ENCODE measurements around the gene NFIA. TPM values are rescaled to one million over a fixed set of nuclear protein-coding genes. Genes with fewer than 3 reads are reported as not detected.

The NFIA gene
- total RNA-seq, 4 donors from 2014 or later: 134 to 183 (median 148) TPM

GRCh38 chr1:61254634-61255357 is 172.4 kb downstream of the NFIA start:
- H3K27ac ChIP-seq (replicated peaks in 1 of 4): peak overlapping the region; percentile 74 to 82 (median 76)
- intact Hi-C loops (cut with DNase I): loop anchor here (5.0 to 10.0 kb wide), 2 partner anchors 68 to 200 kb away; no protein-coding TSS in a partner anchor
- peaks cover 65 to 95% (median 91%) of the 10 kb centered on the region in 4 donors for H3K4me1 ChIP-seq
- peak overlapping the region; percentile 31 to 55 (median 42) for H3K4me3 ChIP-seq
- DNase-seq (ENCODE audit: extremely low spot score): no peak
- no peaks in the 10 kb centered on the region for H3K9me3 ChIP-seq
- H3K36me3 ChIP-seq: no peaks in the 10 kb centered on the region
- TF ChIP-seq POLR2AphosphoS5 (IDR thresholded peaks at IDR 0.05): peak in 1 of 2 donors; percentile 17
- no peak for TF ChIP-seq POLR2A (IDR thresholded peaks at IDR 0.05; ENCODE audit: low read depth)
- H3K27me3 ChIP-seq: no peaks in the 10 kb centered on the region
- WGBS: 10% methylated on average over 6 of the region's 6 CpGs

- DNase-seq (ENCODE audit: extremely low spot score): no peak
- no peak for TF ChIP-seq POLR2A (IDR thresholded peaks at IDR 0.05; ENCODE audit: low read depth)
- TF ChIP-seq POLR2AphosphoS5 (IDR thresholded peaks at IDR 0.05): no peak
- no peak for TF ChIP-seq CTCF (IDR thresholded peaks at IDR 0.05)
- TF ChIP-seq EP300 (IDR thresholded peaks at IDR 0.05): no peak
- H3K36me3 ChIP-seq: no peaks in the 10 kb centered on the region
- H3K9me3 ChIP-seq: no peaks in the 10 kb centered on the region
- WGBS: 14% methylated on average over 3 of the region's 3 CpGs
- peak overlapping the region; percentile 74 to 82 (median 76) for H3K27ac ChIP-seq (replicated peaks in 1 of 4)
- intact Hi-C loops (cut with DNase I): loop anchor here (10.0 kb wide), 1 partner anchor 201 kb away; no protein-coding TSS in a partner anchor
- no peaks in the 10 kb centered on the region for H3K27me3 ChIP-seq
- H3K4me3 ChIP-seq: peak overlapping the region; percentile 31 to 55 (median 42)
- H3K4me1 ChIP-seq: peaks cover 66 to 93% (median 89%) of the 10 kb centered on the region in 4 donors
Measured at GRCh38 chr1:61255358-61255703, 173.0 kb downstream of the NFIA start.

- no peak overlapping the region for H3K4me3 ChIP-seq
- DNase-seq (ENCODE audit: extremely low spot score): no peak
- no peaks in the 10 kb centered on the region for H3K27me3 ChIP-seq
- H3K27ac ChIP-seq (replicated peaks in 1 of 4): peak overlapping the region; percentile 16 to 48 (median 34)
- TF ChIP-seq EP300 (IDR thresholded peaks at IDR 0.05) (no peak), POLR2A (IDR thresholded peaks at IDR 0.05; ENCODE audit: low read depth) (no peak), CTCF (IDR thresholded peaks at IDR 0.05) (no peak), POLR2AphosphoS5 (IDR thresholded peaks at IDR 0.05) (peak in 1 of 2 donors; percentile 25)
- H3K9me3 ChIP-seq: no peaks in the 10 kb centered on the region
- intact Hi-C loops (cut with DNase I): loop anchor here (10.0 kb wide), 1 partner anchor 205 kb away; no protein-coding TSS in a partner anchor
- 56% methylated on average over 9 of the region's 9 CpGs for WGBS
- no peaks in the 10 kb centered on the region for H3K36me3 ChIP-seq
- peaks cover 39 to 84% (median 81%) of the 10 kb centered on the region in 4 donors for H3K4me1 ChIP-seq
Measured at GRCh38 chr1:61259379-61260148, 177.2 kb downstream of the NFIA start.

- 94% methylated on average over 7 of the region's 7 CpGs for WGBS
- H3K4me3 ChIP-seq: no peak overlapping the region
- H3K27ac ChIP-seq (replicated peaks in 1 of 4): peak overlapping the region in 3 of 4 donors; percentile 28 to 48 (median 40)
- peaks cover 33 to 78% (median 75%) of the 10 kb centered on the region in 4 donors for H3K4me1 ChIP-seq
- no peaks in the 10 kb centered on the region for H3K9me3 ChIP-seq
- no peaks in the 10 kb centered on the region for H3K27me3 ChIP-seq
- H3K36me3 ChIP-seq: no peaks in the 10 kb centered on the region
- TF ChIP-seq CTCF (IDR thresholded peaks at IDR 0.05) (no peak), EP300 (IDR thresholded peaks at IDR 0.05) (no peak), POLR2A (IDR thresholded peaks at IDR 0.05; ENCODE audit: low read depth) (no peak), POLR2AphosphoS5 (IDR thresholded peaks at IDR 0.05) (no peak)
- intact Hi-C loops (cut with DNase I): no loop called here
- no peak for DNase-seq (ENCODE audit: extremely low spot score)
Measured at GRCh38 chr1:61260171-61260570, 177.8 kb downstream of the NFIA start.

- WGBS: 52% methylated on average over 3 of the region's 3 CpGs
- no peaks in the 10 kb centered on the region for H3K27me3 ChIP-seq
- H3K4me3 ChIP-seq: no peak overlapping the region
- H3K36me3 ChIP-seq: no peaks in the 10 kb centered on the region
- H3K4me1 ChIP-seq: peaks cover 23 to 72% (median 71%) of the 10 kb centered on the region in 4 donors
- TF ChIP-seq CTCF (IDR thresholded peaks at IDR 0.05) (no peak), POLR2AphosphoS5 (IDR thresholded peaks at IDR 0.05) (no peak), POLR2A (IDR thresholded peaks at IDR 0.05; ENCODE audit: low read depth) (no peak), EP300 (IDR thresholded peaks at IDR 0.05) (no peak)
- intact Hi-C loops (cut with DNase I): no loop called here
- H3K27ac ChIP-seq (replicated peaks in 1 of 4): peak overlapping the region in 3 of 4 donors; percentile 4 to 54 (median 45)
- no peak for DNase-seq (ENCODE audit: extremely low spot score)
- no peaks in the 10 kb centered on the region for H3K9me3 ChIP-seq
Measured at GRCh38 chr1:61261595-61261994, 179.2 kb downstream of the NFIA start.

Data from esophagus muscularis mucosa (tissue), 4 donors.